Fibroblast of lung (primary cell): ENCODE results near the gene ZNF490.

Experiments used
- CTCF ChIP-seq, 2 donors: IDR thresholded peaks in 1 of 2; conservative IDR thresholded peaks in 1 of 2; 1 replicate in 1 of 2; 2 replicates in 1 of 2; pipeline ENCODE4 v1.5.1; 2011 to 2012; ENCODE audit warnings: low read length in 2 of 2, control low read depth in 1 of 2, inconsistent platforms in 1 of 2, low read depth in 1 of 2, mild to moderate bottlenecking in 1 of 2
- EZH2 ChIP-seq: IDR thresholded peaks from 2 replicates; pipeline ENCODE4 v1.5.1; 2012; ENCODE audit warnings: low read length, control low read depth, mild to moderate bottlenecking; ENCODE audit errors: missing control alignments

GRCh38 chr19:12636631-12637030, 26.0 kb upstream of the ZNF490 start:
- TF ChIP-seq EZH2 (no peak), CTCF (conservative IDR thresholded peaks at IDR 0.05 in 1 of 2, IDR thresholded peaks at IDR 0.05 in 1 of 2; ENCODE audit: low read depth in 1 of 2, low read length in 2 of 2) (no peak)
